ENCODE results near the gene SIGLEC9. TPM values are rescaled to one million over a fixed set of nuclear protein-coding genes. Genes with fewer than 3 reads are reported as not detected.

SIGLEC9 gene
- total RNA-seq, 1 experiment from 2014 or later, result not detected

GRCh38 chr19:51097166-51097738 is 27.5 kb upstream of the SIGLEC9 start:
- peak; percentile 50 for DNase-seq (ENCODE audit: low spot score)

GRCh38 chr19:51097796-51098195 is 26.9 kb upstream of the SIGLEC9 start:
- no peak for DNase-seq (ENCODE audit: low spot score)

GRCh38 chr19:51098365-51099046 is 26.2 kb upstream of the SIGLEC9 start:
- no peak for DNase-seq (ENCODE audit: low spot score)

- DNase-seq (ENCODE audit: low spot score), result no peak
Observed at GRCh38 chr19:51099047-51099382, 25.7 kb upstream of the SIGLEC9 start.

GRCh38 chr19:51100601-51101000 is 24.1 kb upstream of the SIGLEC9 start:
- no peak for DNase-seq (ENCODE audit: low spot score)

GRCh38 chr19:51101171-51101865 is 23.4 kb upstream of the SIGLEC9 start:
- no peak for DNase-seq (ENCODE audit: low spot score)

GRCh38 chr19:51102991-51103390 is 21.7 kb upstream of the SIGLEC9 start:
- DNase-seq (ENCODE audit: low spot score), result no peak

- DNase-seq (ENCODE audit: low spot score), result no peak
Observed at GRCh38 chr19:51103926-51104341, 20.8 kb upstream of the SIGLEC9 start.

GRCh38 chr19:51107406-51108065 is 17.2 kb upstream of the SIGLEC9 start:
- DNase-seq (ENCODE audit: low spot score), result no peak

- peak; percentile 100 for DNase-seq (ENCODE audit: low spot score)
Observed at GRCh38 chr19:51108066-51108804, 16.5 kb upstream of the SIGLEC9 start, which contains the start of gene CTU1. Gene CTU1, minus strand, starts transcription at chr19:51108409. Its CDS starts 3,840 bp downstream, at chr19:51104569.

GRCh38 chr19:51108805-51109146 is 15.9 kb upstream of the SIGLEC9 start:
- DNase-seq (ENCODE audit: low spot score), result no peak

- no peak for DNase-seq (ENCODE audit: low spot score)
Observed at GRCh38 chr19:51110666-51110971, 14.1 kb upstream of the SIGLEC9 start.

- DNase-seq (ENCODE audit: low spot score), result no peak
Observed at GRCh38 chr19:51111606-51112005, 13.1 kb upstream of the SIGLEC9 start.

GRCh38 chr19:51114087-51114729 is 10.5 kb upstream of the SIGLEC9 start:
- DNase-seq (ENCODE audit: low spot score), result no peak

GRCh38 chr19:51116736-51117286 is 7.9 kb upstream of the SIGLEC9 start:
- no peak for DNase-seq (ENCODE audit: low spot score)

- DNase-seq (ENCODE audit: low spot score), result no peak
Observed at GRCh38 chr19:51119101-51119500, 5.6 kb upstream of the SIGLEC9 start.

- no peak for DNase-seq (ENCODE audit: low spot score)
Observed at GRCh38 chr19:51119611-51120010, 5.1 kb upstream of the SIGLEC9 start.

GRCh38 chr19:51120160-51120559 is 4.5 kb upstream of the SIGLEC9 start:
- no peak for DNase-seq (ENCODE audit: low spot score)

GRCh38 chr19:51121257-51121656 is 3.4 kb upstream of the SIGLEC9 start:
- DNase-seq (ENCODE audit: low spot score), result no peak

GRCh38 chr19:51122112-51122981 is 2.4 kb upstream of the SIGLEC9 start:
- DNase-seq (ENCODE audit: low spot score), result peak; percentile 33

Data from H4 (cell line).